Mammary epithelial cell (primary cell): Measurements from ENCODE around the gene TNS1.

ENCODE experiments used
- CTCF ChIP-seq, 2 donors: IDR thresholded peaks in 1 of 2; conservative IDR thresholded peaks in 1 of 2; 2 replicates each; pipeline ENCODE4 v1.5.1; 2011 to 2012; ENCODE audit warnings: inconsistent platforms in 2 of 2, low read length in 2 of 2, mild to moderate bottlenecking in 2 of 2, control low read depth in 1 of 2, low read depth in 1 of 2; ENCODE audit not compliant: insufficient read depth in 1 of 2; ENCODE audit errors: extremely low read depth in 1 of 2
- EZH2 ChIP-seq: IDR thresholded peaks from 2 replicates; pipeline ENCODE4 v1.6.1; 2012; ENCODE audit warnings: low read length, inconsistent platforms, borderline replicate concordance

DNA sequence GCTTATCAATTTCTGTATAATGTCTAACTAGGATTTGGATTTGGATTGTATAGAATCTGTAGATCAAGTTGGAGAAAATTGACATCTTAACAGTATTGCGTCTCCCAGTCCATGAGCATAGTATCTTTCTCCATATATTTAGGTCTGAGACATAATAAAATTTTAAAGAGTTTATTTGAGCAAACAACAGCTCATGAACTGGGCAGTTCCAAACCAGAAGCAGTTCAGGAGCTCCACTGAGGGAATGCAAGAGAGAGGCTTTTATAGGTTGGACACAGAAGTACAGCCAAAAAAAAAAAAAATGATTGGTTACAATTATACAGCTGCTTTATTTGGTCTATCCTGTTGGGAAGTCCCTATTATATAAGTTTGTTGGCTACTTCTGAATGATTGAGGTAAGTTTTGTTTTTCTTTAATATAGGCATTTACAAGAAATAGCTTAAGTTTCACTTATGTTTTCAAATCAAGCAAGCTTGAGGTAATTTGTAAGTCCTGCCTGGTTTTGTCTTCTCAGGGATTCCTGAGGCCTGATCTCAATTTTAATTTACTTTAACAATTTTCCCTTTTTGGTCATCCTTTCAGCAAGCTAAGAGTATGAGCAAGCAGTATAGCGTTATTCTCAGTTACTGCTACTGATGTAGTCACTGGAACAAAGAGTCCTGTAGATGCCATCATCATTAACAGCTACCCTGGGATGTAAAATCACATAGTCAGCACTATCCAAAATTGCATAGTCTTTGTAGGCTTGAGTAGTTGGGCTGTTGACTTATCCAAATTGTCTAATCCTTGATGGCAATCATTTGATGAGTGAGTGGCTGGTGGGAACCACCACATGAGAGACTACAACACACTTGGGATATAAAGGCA, 38.7 kb upstream of the TNS1 start:
- TF ChIP-seq CTCF (conservative IDR thresholded peaks at IDR 0.05 in 1 of 2, IDR thresholded peaks at IDR 0.05 in 1 of 2; ENCODE audit: extremely low read depth in 1 of 2, insufficient read depth in 1 of 2, low read depth in 1 of 2, low read length in 2 of 2) = no peak
- TF ChIP-seq EZH2 = no peak
